Right lobe of liver (tissue), 6 donors: ENCODE measurements around the gene KCNK13. TPM values are rescaled to one million over a fixed set of nuclear protein-coding genes. Genes with fewer than 3 reads are reported as not detected.

Experiments
- ATAC-seq, 4 donors: fragments of 200-7000 bp; cut with Tn5 transposase; one replicate each; pipeline ENCODE4 v1.9.1; 2020; ENCODE audit warnings: mild to moderate bottlenecking in 4 of 4, moderate library complexity in 4 of 4
- DNase-seq, 3 donors: peaks; one replicate each; pipeline ENCODE4 v3.0.0-alpha.2; 2020
- H3K27ac ChIP-seq, 3 donors: fragments of 200-600 bp; one replicate each; pipeline ENCODE4 v1.8.0; 2022
- H3K27me3 ChIP-seq, 2 donors: fragments of 200-600 bp; one replicate each; pipeline ENCODE4 v1.8.0; 2022
- H3K36me3 ChIP-seq, 4 donors: fragments of 200-600 bp; sonication (generic) in 1 of 4; one replicate each; pipeline versions ENCODE4 v1.5.1 to v1.8.0; 2017 to 2022; ENCODE audit warnings: control low read depth in 1 of 4
- H3K4me1 ChIP-seq, 4 donors: fragments of 200-600 bp; sonication (generic) in 1 of 4; one replicate each; pipeline versions ENCODE4 v1.5.1 to v1.8.0; 2017 to 2022; ENCODE audit warnings: control low read depth in 1 of 4
- H3K4me3 ChIP-seq, 3 donors: fragments of 200-600 bp; one replicate each; pipeline ENCODE4 v1.8.0; 2022
- H3K9me3 ChIP-seq, 4 donors: fragments of 200-600 bp; sonication (generic) in 1 of 4; one replicate each; pipeline versions ENCODE4 v1.5.1 to v1.8.0; 2017 to 2022; ENCODE audit warnings: control low read depth in 1 of 4
- CTCF ChIP-seq, 4 donors: fragments of 200-600 bp in 3 of 4; fragments of 450-650 bp in 1 of 4; IDR thresholded peaks; one replicate each; pipeline versions ENCODE4 v1.5.1 to v1.8.0; 2016 to 2022; ENCODE audit warnings: antibody characterized with exemption in 4 of 4, mild to moderate bottlenecking in 2 of 4
- POLR2A ChIP-seq: fragments of 450-650 bp; IDR thresholded peaks from one replicate; pipeline ENCODE4 v1.6.1; 2017; ENCODE audit warnings: antibody characterized with exemption, mild to moderate bottlenecking
- WGBS: methylation state at CpG from one replicate; pipeline ENCODE4 v1.1.6; 2018; ENCODE audit warnings: low coverage, low lambda C conversion rate; ENCODE audit not compliant: insufficient coverage; ENCODE audit errors: missing lambda C conversion rate; 5-methylcytosine and 5-hydroxymethylcytosine counted together
- intact Hi-C, 2 donors: fragments of 100-400 bp; cut with DNase I; formaldehyde crosslinking; loops; one replicate each; pipeline versions ENCODE4 v1.11.2 to v1.14.1; 2022
- total RNA-seq, 6 experiments: library from RNA; depleted of rRNA in 2 of 6; stranded (reverse); fragments of >200 nt in 2 of 6; fragmentation: NEBNext Ultra II Directional in 3 of 6; extraction: Animal tissue kit (Norgen Biotek cat#: 25700) in 3 of 6; gene quantifications; one replicate each; pipeline versions ENCODE4 v1.1.0 to v1.2.4, GENCODE V29; 2016 to 2023
- donor health status: DM: no; HTN: yes; CAD: no.
- donor health status: DM: no; HTN: no; CAD: no.
- donor health status: DM: no; HTN: no; CAD: no.
- donor health status: DM: no; HTN: yes; CAD: no.
- donor health status: DM: no; HTN: yes; CAD: no.

Gene KCNK13
- total RNA-seq, 6 experiments from 2014 or later, result 0.30 to 1.2 (median 0.36) TPM

DNA sequence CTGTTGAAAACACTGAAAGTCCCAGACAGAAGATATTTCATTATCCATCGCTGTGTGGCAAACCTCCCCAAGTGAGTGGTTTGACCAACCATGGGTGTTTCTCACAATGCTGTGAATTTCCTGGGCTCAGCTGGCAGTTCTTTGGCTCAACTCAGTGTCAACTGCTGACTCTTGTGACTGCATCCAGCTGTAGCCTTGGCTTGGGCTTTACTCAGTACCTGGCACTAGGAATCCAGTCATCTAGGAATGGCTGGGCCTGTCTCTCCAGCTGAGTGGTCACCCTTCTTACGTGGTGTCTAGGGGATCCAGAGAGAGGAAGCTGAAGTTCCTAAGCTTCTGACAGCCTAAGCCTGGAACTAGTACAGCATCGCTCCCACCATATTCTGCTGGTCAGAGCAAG lies 113.8 kb downstream of the KCNK13 start:
- no peaks in the 10 kb centered on the region for H3K27me3 ChIP-seq
- TF ChIP-seq CTCF (IDR thresholded peaks at IDR 0.05) (no peak), POLR2A (no peak)
- DNase-seq (no peak), ATAC-seq (no peak)
- no peaks in the 10 kb centered on the region for H3K4me1 ChIP-seq
- no peak overlapping the region for H3K27ac ChIP-seq
- WGBS, result 80% methylated on average over 2 of the region's 3 CpGs
- intact Hi-C loops, result no loop called here
- H3K4me3 ChIP-seq, result no peak overlapping the region
- no peaks in the 10 kb centered on the region for H3K9me3 ChIP-seq
- no peaks in the 10 kb centered on the region for H3K36me3 ChIP-seq

GRCh38 chr14:90177539-90178189 lies 115.9 kb downstream of the KCNK13 start:
- H3K27me3 ChIP-seq, result no peaks in the 10 kb centered on the region
- TF ChIP-seq POLR2A (no peak), CTCF (IDR thresholded peaks at IDR 0.05) (no peak)
- intact Hi-C loops, result no loop called here
- ATAC-seq (no peak), DNase-seq (no peak)
- no peak overlapping the region for H3K27ac ChIP-seq
- H3K36me3 ChIP-seq, result no peaks in the 10 kb centered on the region
- H3K4me1 ChIP-seq, result no peaks in the 10 kb centered on the region
- no peak overlapping the region for H3K4me3 ChIP-seq
- H3K9me3 ChIP-seq, result no peaks in the 10 kb centered on the region
- WGBS, result 86% methylated on average over 3 of the region's 3 CpGs

GRCh38 chr14:90179357-90179756 lies 117.6 kb downstream of the KCNK13 start:
- intact Hi-C loops, result no loop called here
- H3K27ac ChIP-seq, result no peak overlapping the region
- H3K4me1 ChIP-seq, result no peaks in the 10 kb centered on the region
- TF ChIP-seq POLR2A (no peak), CTCF (IDR thresholded peaks at IDR 0.05) (no peak)
- no peak for DNase-seq
- H3K9me3 ChIP-seq, result no peaks in the 10 kb centered on the region
- H3K27me3 ChIP-seq, result no peaks in the 10 kb centered on the region
- ATAC-seq, result no peak
- WGBS, result 67% methylated on average over 7 of the region's 7 CpGs
- no peak overlapping the region for H3K4me3 ChIP-seq
- no peaks in the 10 kb centered on the region for H3K36me3 ChIP-seq

GRCh38 chr14:90179809-90180779 lies 118.3 kb downstream of the KCNK13 start:
- H3K27ac ChIP-seq, result no peak overlapping the region
- no peak for TF ChIP-seq POLR2A
- no peak for TF ChIP-seq CTCF (IDR thresholded peaks at IDR 0.05)
- intact Hi-C loops, result no loop called here
- H3K27me3 ChIP-seq, result no peaks in the 10 kb centered on the region
- no peaks in the 10 kb centered on the region for H3K9me3 ChIP-seq
- H3K4me1 ChIP-seq, result no peaks in the 10 kb centered on the region
- 54% methylated on average over 4 of the region's 4 CpGs for WGBS
- no peaks in the 10 kb centered on the region for H3K36me3 ChIP-seq
- no peak overlapping the region for H3K4me3 ChIP-seq
- ATAC-seq (peak in 1 of 4 donors; percentile 44), DNase-seq (no peak)
